Limb (tissue), 2 donors: ENCODE measurements around the gene GCSH.

Source experiments
- DNase-seq, 2 donors: peaks; one replicate each; pipeline ENCODE4 v3.0.0-alpha.2; 2016; ENCODE audit errors: extremely low spot score in 2 of 2

Gene GCSH

DNA sequence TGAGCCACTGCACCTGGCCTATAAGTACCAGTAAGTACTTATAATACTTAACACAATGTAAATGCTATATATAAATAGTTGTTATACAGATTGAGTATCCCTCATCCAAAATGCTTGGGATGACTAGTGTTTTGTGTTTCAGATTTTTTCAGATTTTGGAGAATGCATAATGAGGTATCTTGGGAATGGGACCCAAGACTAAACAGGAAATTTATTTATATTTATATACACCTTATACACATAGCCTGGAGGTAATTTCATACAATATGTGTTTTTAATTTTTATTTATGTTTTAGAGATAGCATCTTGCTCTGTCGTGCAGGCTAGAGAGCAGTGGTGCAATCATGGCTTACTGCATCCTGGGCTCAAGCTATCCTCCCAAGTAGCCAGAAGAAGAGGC is 9.8 kb upstream of the GCSH start:
- no peak for DNase-seq

GRCh38 chr16:81101702-81102101 is 5.5 kb upstream of the GCSH start:
- DNase-seq: no peak

- no peak for DNase-seq
Measured at GRCh38 chr16:81099958-81100357, 3.8 kb upstream of the GCSH start.

DNA sequence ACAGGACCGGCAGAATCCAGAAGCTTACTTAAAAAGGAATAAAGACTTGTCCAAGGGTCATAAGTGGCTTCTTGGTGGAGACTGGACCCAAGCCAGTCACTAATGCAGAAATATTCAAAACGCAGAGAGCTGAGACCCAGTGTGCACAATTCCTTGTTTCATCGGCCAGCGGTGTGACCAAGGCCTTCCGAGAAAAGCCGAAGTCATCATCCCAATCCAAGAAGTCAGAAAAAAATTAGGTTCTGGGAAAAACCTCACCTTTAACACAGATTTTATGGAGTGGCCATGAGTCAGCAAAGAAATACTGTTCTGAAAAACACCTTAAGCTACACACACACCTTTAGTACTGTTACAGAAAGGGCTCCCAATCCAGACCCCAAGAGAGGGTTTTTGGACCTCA is 1.0 kb upstream of the GCSH start:
- no peak for DNase-seq

DNA sequence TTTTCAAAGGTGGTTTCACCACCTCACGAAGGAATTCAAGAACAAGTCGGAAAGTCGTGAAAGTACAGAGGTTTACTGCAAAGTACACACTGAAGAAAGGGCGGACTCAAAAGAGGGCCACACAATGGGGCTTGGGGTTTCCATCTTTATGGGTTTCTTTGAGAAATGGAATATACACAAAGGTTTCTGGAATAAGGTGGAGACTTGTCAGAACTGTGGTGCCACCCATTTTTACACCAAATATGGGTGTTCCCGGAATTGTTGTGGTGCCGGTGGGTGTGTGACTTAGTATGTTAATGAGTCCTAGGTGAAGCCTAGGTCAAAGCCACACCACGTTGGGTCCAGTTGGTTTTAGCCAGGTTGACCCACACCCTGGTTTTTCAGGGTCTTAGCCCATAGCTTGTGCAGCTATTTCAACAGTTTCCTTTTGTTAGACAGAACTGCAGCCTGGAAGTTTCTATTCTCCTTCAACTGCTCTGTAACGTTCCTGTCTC is 567 bp upstream of the GCSH start:
- DNase-seq: no peak

- DNase-seq: peak in 1 of 2 donors; percentile 22
Measured at GRCh38 chr16:81095653-81095952, 592 bp downstream of the GCSH start.

- peak in 1 of 2 donors; percentile 5 for DNase-seq
Measured at GRCh38 chr16:81094771-81095251, 1.4 kb downstream of the GCSH start.

- no peak for DNase-seq
Measured at GRCh38 chr16:81088836-81089235, 7.4 kb downstream of the GCSH start.

- no peak for DNase-seq
Measured at GRCh38 chr16:81081014-81081413, 15.2 kb downstream of the GCSH start.

- DNase-seq: peak in 1 of 2 donors; percentile 9
Measured at GRCh38 chr16:81080233-81080632, 16.0 kb downstream of the GCSH start.

DNA sequence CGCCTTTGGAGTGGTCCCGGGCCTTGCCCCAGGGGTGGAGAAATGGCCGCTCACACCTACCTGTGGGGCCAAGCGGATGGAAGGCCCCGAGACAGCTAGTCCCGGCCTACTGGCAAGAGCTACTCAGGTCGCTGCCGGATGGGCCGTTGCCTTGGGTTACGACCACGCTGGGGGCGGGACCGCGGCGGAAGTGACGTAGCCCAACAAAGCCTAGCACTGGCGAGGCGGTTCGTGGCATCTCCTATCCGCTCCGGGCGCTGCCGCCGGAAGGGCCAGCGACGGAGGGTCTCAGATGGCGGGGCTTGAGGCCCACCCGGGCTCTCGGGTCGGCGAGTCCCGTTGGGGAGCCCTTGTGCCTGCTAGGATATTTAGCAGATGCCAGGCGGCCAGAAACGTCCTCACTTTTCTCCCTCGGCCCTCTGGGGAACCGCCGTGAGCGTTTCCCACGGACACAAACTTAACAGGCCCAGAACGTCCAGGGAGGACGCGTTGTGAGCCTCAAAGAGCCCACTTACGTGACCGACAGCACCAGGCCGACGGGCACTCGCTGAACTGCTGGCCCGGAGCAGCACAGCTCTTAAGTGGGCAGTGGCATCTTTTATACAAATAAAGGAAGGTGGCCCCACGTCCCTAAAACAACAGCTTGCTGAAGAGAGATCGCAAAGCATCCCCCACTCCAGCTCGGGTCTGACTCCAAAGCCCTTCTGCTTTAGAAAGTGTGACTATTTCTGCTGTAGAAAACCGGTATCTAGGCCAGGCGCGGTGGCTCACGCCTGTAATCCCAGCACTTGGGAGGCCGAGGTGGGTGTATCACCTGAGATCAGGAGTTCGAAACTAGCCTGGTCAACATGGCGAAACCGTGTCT is 18.9 kb downstream of the GCSH start, which contains the start of gene C16orf46:
Gene C16orf46, minus strand, starts transcription at position 163 of the 865 bp plus-strand sequence. CDS start 13,283 bp downstream, outside the sequence.
- peak; percentile 94 to 100 for DNase-seq

GRCh38 chr16:81076566-81077075 is 19.6 kb downstream of the GCSH start:
- DNase-seq: peak in 1 of 2 donors; percentile 90

DNA sequence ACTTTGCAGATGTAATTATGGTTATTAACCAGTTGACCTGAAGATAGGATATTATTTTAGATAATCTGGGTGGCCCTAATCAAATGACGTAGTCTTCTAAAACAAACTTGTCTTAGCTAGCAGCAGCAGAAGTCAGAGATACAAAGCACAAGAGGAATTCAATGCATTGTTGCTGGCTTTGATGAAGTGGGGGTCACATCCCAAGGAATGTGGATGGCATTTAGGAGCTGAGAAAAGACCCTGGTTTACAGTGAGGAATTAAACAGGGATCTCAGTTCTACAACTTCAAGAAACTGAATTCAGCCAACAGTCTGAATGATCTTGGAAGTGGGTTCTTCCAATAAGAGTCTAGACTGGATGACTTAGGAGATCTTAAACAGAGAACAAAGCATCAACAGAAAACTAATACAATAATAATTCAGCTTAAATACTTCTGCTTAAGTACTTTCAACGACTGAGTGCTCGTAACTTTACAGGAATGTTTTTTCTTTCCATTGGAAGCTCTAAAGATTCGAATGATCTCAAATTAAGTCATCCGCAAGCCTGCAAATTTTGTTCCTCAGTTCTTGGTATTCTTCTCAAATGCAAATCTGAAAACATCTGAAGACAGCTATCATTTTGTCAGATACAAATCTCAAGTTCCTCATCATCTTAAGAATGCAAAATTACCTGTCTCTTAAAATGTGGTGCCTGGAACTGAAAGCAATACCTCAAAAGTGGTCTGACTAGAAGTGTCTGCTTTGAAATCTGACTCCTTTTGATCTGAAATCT is 22.4 kb downstream of the GCSH start:
- DNase-seq: no peak

DNA sequence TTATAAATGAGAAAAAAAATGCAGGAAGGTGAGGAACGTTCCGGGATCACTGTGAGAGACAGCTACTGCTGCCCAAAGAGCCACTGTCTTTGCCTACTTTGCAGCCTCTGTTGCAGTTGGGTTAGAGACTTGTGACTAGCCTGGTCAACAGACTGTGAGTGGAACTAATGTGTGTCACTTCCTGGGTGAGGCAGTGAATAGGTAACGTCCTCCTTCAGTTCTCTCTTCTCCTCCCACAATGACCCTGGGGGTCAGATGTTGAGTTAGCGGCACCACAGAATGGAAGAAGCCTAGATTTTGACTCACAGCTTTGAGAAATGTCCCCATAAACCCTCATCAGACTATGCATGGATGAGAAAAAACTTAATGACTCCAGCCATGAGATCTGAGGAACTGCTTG is 24.4 kb downstream of the GCSH start:
- DNase-seq: no peak

DNA sequence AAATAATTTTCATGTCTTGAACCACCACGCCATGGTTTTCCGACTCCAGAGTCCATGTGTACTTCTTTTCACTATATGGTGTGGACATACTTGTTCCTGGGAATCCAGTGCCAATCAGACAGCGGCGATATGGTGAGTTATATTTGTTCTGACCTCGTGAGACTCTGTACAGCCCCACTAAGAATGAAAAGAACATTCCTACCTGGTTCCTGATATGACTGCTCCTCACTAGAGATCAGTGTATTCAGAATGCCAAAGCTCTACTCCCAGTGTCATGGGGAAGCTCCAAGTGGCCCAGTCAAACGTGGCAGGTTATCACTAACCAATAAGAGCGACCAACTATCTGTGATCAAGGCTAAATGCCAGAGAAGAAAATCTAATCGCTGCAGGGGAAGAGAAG is 25.2 kb downstream of the GCSH start:
- DNase-seq: no peak

DNA sequence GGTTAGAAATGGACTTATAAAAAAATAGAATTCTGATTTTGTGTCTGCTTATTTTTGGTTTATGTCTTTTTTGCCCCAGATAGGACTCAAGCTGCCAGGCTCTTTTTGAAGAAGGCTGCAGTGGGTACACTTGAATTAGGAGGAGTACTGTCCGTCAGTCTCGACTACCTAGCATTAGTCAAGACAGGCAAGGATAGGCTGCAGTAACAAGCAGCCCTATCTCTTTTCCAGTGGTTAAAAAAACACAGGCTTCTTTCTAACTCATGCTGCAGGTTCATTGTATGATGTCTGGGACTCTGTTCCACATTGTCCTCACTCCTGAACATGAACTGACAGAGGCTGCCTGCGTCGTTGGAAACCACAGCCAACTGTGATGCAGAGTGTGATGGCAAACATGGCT is 27.1 kb downstream of the GCSH start:
- no peak for DNase-seq

DNA sequence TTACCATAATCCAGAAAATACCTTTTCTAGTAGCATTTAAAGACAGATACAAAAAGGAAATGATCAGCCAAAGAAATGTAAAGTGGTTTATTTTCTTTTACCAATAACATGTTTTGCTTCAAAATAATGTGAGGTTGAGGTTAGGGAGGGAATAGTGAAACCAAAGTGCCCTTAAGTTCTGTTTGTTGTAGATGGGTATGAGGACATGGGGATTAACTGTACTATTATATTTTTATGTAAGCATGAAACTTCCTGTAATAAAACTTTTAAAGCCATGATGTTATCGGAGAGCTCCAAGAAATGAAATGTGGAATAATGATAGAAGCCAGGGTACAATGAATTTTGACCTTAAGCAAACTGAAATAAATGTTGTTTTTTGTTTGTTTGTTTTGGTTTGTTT is 29.0 kb downstream of the GCSH start:
- no peak for DNase-seq

- no peak for DNase-seq
Measured at GRCh38 chr16:81066681-81067080, 29.5 kb downstream of the GCSH start.

DNA sequence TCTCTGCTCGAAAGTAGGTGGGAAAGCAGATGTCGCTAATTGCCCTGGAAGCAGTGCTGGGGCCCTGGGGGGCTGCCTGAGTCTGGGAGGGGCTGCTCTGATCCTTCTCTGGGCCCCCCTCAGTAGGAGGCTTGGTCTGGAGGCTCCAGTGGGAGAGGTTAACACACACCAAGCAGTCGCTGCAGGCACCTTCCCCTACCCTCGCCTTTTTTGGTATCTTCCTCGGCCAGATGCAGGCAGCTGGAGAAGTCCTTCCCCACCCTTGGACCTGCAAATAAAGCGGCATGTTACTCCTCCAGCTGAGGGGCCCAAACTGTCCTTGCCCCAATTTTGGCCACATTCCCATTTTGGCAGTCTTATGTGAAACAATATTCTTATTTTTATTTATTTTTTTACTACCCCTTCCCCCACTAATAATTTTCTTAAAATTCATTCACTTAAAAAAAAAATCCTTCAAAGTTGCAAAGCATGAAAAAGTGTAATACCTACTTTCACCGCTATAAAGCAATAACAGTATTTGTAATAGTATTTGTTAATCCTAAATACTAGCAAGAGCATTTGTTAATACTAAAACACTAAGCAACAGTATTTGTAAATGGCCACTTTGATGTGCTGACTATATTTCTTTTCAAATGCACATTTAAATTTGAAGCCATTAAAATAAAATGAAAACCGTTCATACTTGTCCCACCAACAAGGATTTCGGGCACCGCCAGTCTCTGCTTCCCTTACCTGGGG is 34.2 kb downstream of the GCSH start:
- DNase-seq: peak in 1 of 2 donors; percentile 35

GRCh38 chr16:81061307-81061640 is 34.9 kb downstream of the GCSH start:
- DNase-seq: no peak

GRCh38 chr16:81060576-81061306 is 35.5 kb downstream of the GCSH start:
- DNase-seq: no peak
